Measurements from ENCODE around the gene DUSP22. TPM values are rescaled to one million over a fixed set of nuclear protein-coding genes. Genes with fewer than 3 reads are reported as not detected.

DUSP22 gene
- total and polyA plus RNA-seq, 2 experiments from 2014 or later, result 12.8 to 36.8 TPM

DNA sequence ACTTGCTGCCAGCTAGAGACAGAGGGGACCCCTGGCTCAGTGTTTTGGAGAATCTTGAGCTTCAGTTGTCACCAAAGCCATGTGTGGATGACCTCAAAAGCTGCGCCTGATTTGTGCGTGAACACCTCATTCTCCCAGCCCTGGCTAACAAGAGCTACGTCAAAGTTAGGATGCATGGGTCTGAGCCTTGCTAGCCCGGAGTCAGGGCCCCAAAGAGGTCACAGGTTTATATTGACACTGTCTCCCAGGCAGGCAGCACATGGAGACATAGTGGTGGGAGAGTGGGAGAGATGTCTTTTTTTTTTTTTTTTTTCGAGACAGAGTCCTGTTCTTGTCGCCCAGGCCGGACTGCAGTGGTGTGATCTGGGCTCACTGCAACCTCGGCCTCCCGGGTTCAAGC, 36.1 kb upstream of the DUSP22 start:
- no peaks in the 10 kb centered on the region for H3K4me1 ChIP-seq (ENCODE audit: insufficient read depth)
- no peaks in the 10 kb centered on the region for H4K20me1 ChIP-seq (replicated peaks; ENCODE audit: insufficient read depth)
- no peak for DNase-seq (ENCODE audit: low spot score)
- H3F3A ChIP-seq (replicated peaks; ENCODE audit: low read depth), result no peaks in the 10 kb centered on the region
- Mint-ChIP-seq H3K4me1 (no peaks in the 10 kb centered on the region), H3K27me3 (ENCODE audit: insufficient read depth, low read depth, poor library complexity) (peaks cover 3% of the 10 kb centered on the region), H3K27ac (no peak overlapping the region), H3K9me3 (peaks cover 40% of the 10 kb centered on the region), H3K4me3 (no peak overlapping the region), H3K36me3 (ENCODE audit: low read depth) (no peaks in the 10 kb centered on the region)
- H3K4me3 ChIP-seq, result no peak overlapping the region
- H3K4me2 ChIP-seq, result no peak overlapping the region
- TF ChIP-seq, protein P1, sequence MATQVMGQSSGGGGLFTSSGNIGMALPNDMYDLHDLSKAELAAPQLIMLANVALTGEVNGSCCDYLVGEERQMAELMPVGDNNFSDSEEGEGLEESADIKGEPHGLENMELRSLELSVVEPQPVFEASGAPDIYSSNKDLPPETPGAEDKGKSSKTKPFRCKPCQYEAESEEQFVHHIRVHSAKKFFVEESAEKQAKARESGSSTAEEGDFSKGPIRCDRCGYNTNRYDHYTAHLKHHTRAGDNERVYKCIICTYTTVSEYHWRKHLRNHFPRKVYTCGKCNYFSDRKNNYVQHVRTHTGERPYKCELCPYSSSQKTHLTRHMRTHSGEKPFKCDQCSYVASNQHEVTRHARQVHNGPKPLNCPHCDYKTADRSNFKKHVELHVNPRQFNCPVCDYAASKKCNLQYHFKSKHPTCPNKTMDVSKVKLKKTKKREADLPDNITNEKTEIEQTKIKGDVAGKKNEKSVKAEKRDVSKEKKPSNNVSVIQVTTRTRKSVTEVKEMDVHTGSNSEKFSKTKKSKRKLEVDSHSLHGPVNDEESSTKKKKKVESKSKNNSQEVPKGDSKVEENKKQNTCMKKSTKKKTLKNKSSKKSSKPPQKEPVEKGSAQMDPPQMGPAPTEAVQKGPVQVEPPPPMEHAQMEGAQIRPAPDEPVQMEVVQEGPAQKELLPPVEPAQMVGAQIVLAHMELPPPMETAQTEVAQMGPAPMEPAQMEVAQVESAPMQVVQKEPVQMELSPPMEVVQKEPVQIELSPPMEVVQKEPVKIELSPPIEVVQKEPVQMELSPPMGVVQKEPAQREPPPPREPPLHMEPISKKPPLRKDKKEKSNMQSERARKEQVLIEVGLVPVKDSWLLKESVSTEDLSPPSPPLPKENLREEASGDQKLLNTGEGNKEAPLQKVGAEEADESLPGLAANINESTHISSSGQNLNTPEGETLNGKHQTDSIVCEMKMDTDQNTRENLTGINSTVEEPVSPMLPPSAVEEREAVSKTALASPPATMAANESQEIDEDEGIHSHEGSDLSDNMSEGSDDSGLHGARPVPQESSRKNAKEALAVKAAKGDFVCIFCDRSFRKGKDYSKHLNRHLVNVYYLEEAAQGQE (IDR thresholded peaks at IDR 0.05; ENCODE audit: unreplicated experiment), result no peak
- TF ChIP-seq, protein P2, sequence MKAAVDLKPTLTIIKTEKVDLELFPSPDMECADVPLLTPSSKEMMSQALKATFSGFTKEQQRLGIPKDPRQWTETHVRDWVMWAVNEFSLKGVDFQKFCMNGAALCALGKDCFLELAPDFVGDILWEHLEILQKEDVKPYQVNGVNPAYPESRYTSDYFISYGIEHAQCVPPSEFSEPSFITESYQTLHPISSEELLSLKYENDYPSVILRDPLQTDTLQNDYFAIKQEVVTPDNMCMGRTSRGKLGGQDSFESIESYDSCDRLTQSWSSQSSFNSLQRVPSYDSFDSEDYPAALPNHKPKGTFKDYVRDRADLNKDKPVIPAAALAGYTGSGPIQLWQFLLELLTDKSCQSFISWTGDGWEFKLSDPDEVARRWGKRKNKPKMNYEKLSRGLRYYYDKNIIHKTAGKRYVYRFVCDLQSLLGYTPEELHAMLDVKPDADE (IDR thresholded peaks at IDR 0.05), result no peak
- H3K27ac ChIP-seq (ENCODE audit: low read depth), result no peak overlapping the region
- no peaks in the 10 kb centered on the region for H3K36me3 ChIP-seq (ENCODE audit: insufficient read depth)
- no peaks in the 10 kb centered on the region for H3K79me2 ChIP-seq (replicated peaks; ENCODE audit: insufficient read depth)
- no peak overlapping the region for H2AFZ ChIP-seq
- H3K27me3 ChIP-seq (ENCODE audit: insufficient read depth), result no peaks in the 10 kb centered on the region
- ATAC-seq, result no peak
- no peaks in the 10 kb centered on the region for H3K9me2 ChIP-seq (ENCODE audit: insufficient read depth)

DNA sequence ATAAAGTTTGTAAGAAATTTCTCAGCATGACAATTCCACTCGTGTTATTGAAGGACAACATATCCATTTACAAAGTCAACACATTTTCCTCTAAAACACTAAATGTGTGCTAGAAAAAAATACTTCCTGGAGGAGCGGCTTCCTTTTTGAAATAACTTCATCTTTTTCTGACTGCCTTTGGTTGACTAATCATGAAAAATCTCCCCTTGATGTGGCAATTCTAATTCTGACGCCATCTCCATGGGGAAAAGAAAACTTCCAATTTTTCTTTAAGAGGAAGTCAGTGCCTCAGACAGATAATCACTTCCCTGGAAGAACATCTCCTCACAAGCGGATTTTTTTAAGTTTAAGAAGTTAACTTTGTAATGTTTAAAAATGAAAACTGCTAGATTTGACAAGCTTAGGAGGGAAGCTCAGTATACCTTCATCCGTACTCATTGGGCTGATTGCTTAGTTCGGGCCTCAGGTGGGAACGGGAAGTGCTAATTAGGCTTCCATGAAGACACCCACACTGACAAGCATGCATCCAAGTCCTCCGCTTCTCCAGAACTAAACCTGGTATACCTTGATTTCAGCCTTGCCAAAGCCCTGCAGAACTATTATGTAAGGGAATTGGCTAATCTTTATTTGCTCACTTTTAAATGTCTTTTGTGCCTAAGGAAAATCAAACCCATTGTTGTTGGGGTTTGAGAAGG, 35.1 kb upstream of the DUSP22 start:
- no peaks in the 10 kb centered on the region for H4K20me1 ChIP-seq (replicated peaks; ENCODE audit: insufficient read depth)
- no peaks in the 10 kb centered on the region for H3K79me2 ChIP-seq (replicated peaks; ENCODE audit: insufficient read depth)
- H3K4me3 Mint-ChIP-seq, result no peak overlapping the region
- H3K4me2 ChIP-seq, result no peak overlapping the region
- H3K27me3 Mint-ChIP-seq (ENCODE audit: insufficient read depth, low read depth, poor library complexity), result peaks cover 3% of the 10 kb centered on the region
- no peaks in the 10 kb centered on the region for H3K9me2 ChIP-seq (ENCODE audit: insufficient read depth)
- peak; percentile 5 for DNase-seq (ENCODE audit: low spot score)
- H3K4me1 Mint-ChIP-seq, result no peaks in the 10 kb centered on the region
- peaks cover 44% of the 10 kb centered on the region for H3K9me3 Mint-ChIP-seq
- H2AFZ ChIP-seq, result no peak overlapping the region
- no peak overlapping the region for H3K27ac ChIP-seq (ENCODE audit: low read depth)
- ATAC-seq, result no peak
- H3K27me3 ChIP-seq (ENCODE audit: insufficient read depth), result no peaks in the 10 kb centered on the region
- no peak overlapping the region for H3K4me3 ChIP-seq
- H3K36me3 ChIP-seq (ENCODE audit: insufficient read depth), result no peaks in the 10 kb centered on the region
- H3F3A ChIP-seq (replicated peaks; ENCODE audit: low read depth), result no peaks in the 10 kb centered on the region
- no peaks in the 10 kb centered on the region for H3K4me1 ChIP-seq (ENCODE audit: insufficient read depth)
- H3K27ac Mint-ChIP-seq, result no peak overlapping the region
- H3K36me3 Mint-ChIP-seq (ENCODE audit: low read depth), result no peaks in the 10 kb centered on the region
- TF ChIP-seq, protein P3, sequence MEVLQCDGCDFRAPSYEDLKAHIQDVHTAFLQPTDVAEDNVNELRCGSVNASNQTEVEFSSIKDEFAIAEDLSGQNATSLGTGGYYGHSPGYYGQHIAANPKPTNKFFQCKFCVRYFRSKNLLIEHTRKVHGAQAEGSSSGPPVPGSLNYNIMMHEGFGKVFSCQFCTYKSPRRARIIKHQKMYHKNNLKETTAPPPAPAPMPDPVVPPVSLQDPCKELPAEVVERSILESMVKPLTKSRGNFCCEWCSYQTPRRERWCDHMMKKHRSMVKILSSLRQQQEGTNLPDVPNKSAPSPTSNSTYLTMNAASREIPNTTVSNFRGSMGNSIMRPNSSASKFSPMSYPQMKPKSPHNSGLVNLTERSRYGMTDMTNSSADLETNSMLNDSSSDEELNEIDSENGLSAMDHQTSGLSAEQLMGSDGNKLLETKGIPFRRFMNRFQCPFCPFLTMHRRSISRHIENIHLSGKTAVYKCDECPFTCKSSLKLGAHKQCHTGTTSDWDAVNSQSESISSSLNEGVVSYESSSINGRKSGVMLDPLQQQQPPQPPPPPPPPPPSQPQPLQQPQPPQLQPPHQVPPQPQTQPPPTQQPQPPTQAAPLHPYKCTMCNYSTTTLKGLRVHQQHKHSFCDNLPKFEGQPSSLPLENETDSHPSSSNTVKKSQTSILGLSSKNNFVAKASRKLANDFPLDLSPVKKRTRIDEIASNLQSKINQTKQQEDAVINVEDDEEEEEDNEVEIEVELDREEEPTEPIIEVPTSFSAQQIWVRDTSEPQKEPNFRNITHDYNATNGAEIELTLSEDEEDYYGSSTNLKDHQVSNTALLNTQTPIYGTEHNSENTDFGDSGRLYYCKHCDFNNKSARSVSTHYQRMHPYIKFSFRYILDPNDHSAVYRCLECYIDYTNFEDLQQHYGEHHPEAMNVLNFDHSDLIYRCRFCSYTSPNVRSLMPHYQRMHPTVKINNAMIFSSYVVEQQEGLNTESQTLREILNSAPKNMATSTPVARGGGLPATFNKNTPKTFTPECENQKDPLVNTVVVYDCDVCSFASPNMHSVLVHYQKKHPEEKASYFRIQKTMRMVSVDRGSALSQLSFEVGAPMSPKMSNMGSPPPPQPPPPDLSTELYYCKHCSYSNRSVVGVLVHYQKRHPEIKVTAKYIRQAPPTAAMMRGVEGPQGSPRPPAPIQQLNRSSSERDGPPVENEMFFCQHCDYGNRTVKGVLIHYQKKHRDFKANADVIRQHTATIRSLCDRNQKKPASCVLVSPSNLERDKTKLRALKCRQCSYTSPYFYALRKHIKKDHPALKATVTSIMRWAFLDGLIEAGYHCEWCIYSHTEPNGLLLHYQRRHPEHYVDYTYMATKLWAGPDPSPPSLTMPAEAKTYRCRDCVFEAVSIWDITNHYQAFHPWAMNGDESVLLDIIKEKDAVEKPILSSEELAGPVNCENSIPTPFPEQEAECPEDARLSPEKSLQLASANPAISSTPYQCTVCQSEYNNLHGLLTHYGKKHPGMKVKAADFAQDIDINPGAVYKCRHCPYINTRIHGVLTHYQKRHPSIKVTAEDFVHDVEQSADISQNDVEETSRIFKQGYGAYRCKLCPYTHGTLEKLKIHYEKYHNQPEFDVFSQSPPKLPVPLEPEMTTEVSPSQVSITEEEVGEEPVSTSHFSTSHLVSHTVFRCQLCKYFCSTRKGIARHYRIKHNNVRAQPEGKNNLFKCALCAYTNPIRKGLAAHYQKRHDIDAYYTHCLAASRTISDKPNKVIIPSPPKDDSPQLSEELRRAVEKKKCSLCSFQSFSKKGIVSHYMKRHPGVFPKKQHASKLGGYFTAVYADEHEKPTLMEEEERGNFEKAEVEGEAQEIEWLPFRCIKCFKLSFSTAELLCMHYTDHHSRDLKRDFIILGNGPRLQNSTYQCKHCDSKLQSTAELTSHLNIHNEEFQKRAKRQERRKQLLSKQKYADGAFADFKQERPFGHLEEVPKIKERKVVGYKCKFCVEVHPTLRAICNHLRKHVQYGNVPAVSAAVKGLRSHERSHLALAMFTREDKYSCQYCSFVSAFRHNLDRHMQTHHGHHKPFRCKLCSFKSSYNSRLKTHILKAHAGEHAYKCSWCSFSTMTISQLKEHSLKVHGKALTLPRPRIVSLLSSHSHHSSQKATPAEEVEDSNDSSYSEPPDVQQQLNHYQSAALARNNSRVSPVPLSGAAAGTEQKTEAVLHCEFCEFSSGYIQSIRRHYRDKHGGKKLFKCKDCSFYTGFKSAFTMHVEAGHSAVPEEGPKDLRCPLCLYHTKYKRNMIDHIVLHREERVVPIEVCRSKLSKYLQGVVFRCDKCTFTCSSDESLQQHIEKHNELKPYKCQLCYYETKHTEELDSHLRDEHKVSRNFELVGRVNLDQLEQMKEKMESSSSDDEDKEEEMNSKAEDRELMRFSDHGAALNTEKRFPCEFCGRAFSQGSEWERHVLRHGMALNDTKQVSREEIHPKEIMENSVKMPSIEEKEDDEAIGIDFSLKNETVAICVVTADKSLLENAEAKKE (CRISPR knock-in tag; IDR thresholded peaks at IDR 0.05), result no peak
- TF ChIP-seq CREB1 (CRISPR knock-in tag; IDR thresholded peaks at IDR 0.05; ENCODE audit: low read depth) (no peak), EZH2 (IDR thresholded peaks at IDR 0.05; ENCODE audit: low read depth, unreplicated experiment) (no peak)
- TF ChIP-seq, protein P1 (IDR thresholded peaks at IDR 0.05; ENCODE audit: unreplicated experiment), result no peak
